Mesenchymal stem cell (in vitro differentiated cells and primary cell): ENCODE measurements around the gene TK2.

Experiments used
- DNase-seq: peaks from one replicate; pipeline ENCODE4 v3.0.0-alpha.2; 2013
- H2AFZ ChIP-seq: one replicate; pipeline ENCODE4 v1.6.1; 2013; ENCODE audit warnings: low read depth, mild to moderate bottlenecking, control low read depth, inconsistent platforms, low read length, moderate library complexity
- H2AK5ac ChIP-seq: 2 replicates; pipeline ENCODE4 v1.6.1; 2013; ENCODE audit warnings: low read length, moderate library complexity, mild to moderate bottlenecking, inconsistent platforms; ENCODE audit not compliant: severe bottlenecking
- H2BK120ac ChIP-seq: one replicate; pipeline ENCODE4 v1.6.1; 2013; ENCODE audit warnings: low read depth, mild to moderate bottlenecking, inconsistent platforms, low read length, moderate library complexity
- H2BK12ac ChIP-seq, 2 experiments: one replicate each; pipeline ENCODE4 v1.6.1; 2013; ENCODE audit warnings: inconsistent platforms in 2 of 2, low read length in 2 of 2, mild to moderate bottlenecking in 2 of 2, moderate library complexity in 2 of 2, control low read depth in 1 of 2
- H2BK15ac ChIP-seq: one replicate; pipeline ENCODE4 v1.6.1; 2013; ENCODE audit warnings: mild to moderate bottlenecking, low read depth, inconsistent platforms; ENCODE audit not compliant: poor library complexity, severe bottlenecking
- H2BK5ac ChIP-seq: 2 replicates; pipeline ENCODE4 v1.6.1; 2013; ENCODE audit warnings: low read depth, mild to moderate bottlenecking, low read length, control low read depth, inconsistent platforms; ENCODE audit not compliant: poor library complexity, severe bottlenecking
- H3K14ac ChIP-seq, 2 experiments: one replicate each; pipeline ENCODE4 v1.6.1; 2013; ENCODE audit warnings: inconsistent platforms in 2 of 2, low read length in 2 of 2, control low read depth in 1 of 2, mild to moderate bottlenecking in 1 of 2, moderate library complexity in 1 of 2
- H3K18ac ChIP-seq, 2 experiments: one replicate each; pipeline ENCODE4 v1.6.1; 2013; ENCODE audit warnings: inconsistent platforms in 2 of 2, low read length in 2 of 2, control low read depth in 1 of 2, low read depth in 1 of 2, mild to moderate bottlenecking in 1 of 2
- H3K23ac ChIP-seq, 2 experiments: one replicate each; pipeline ENCODE4 v1.6.1; 2013; ENCODE audit warnings: inconsistent platforms in 2 of 2, low read length in 2 of 2, mild to moderate bottlenecking in 2 of 2, moderate library complexity in 2 of 2, control low read depth in 1 of 2
- H3K27ac ChIP-seq: 2 replicates; pipeline ENCODE4 v1.5.1; 2013; ENCODE audit warnings: mild to moderate bottlenecking, moderate library complexity, low read length, control low read depth, inconsistent platforms; ENCODE audit not compliant: poor library complexity, severe bottlenecking
- H3K27me3 ChIP-seq, 2 experiments: 2 replicates each; pipeline versions ENCODE4 v1.6.1 to v1.7.0; 2013; ENCODE audit warnings: low read length in 2 of 2, mild to moderate bottlenecking in 2 of 2, moderate library complexity in 2 of 2, control low read depth in 1 of 2, inconsistent platforms in 1 of 2; ENCODE audit not compliant: control insufficient read depth in 1 of 2, insufficient read depth in 1 of 2
- H3K36me3 ChIP-seq, 2 experiments: 2 replicates each; pipeline versions ENCODE4 v1.6.1 to v1.7.0; 2013; ENCODE audit warnings: low read length in 2 of 2, control low read depth in 1 of 2, inconsistent platforms in 1 of 2, low read depth in 1 of 2, mild to moderate bottlenecking in 1 of 2; ENCODE audit not compliant: insufficient read depth in 2 of 2, control insufficient read depth in 1 of 2
- H3K4ac ChIP-seq, 2 experiments: one replicate each; pipeline ENCODE4 v1.6.1; 2013; ENCODE audit warnings: inconsistent platforms in 2 of 2, low read length in 2 of 2, mild to moderate bottlenecking in 2 of 2, moderate library complexity in 2 of 2, control low read depth in 1 of 2, low read depth in 1 of 2
- H3K4me1 ChIP-seq: 2 replicates; pipeline ENCODE4 v1.6.1; 2013; ENCODE audit warnings: low read depth, low read length, control low read depth; ENCODE audit not compliant: control insufficient read depth, insufficient read depth
- H3K4me2 ChIP-seq: 2 replicates; pipeline ENCODE4 v1.6.1; 2013; ENCODE audit warnings: low read length, mild to moderate bottlenecking, inconsistent platforms; ENCODE audit not compliant: poor library complexity, severe bottlenecking
- H3K4me3 ChIP-seq, 2 experiments: 2 replicates each; pipeline versions ENCODE4 v1.5.1 to v1.7.0; 2013; ENCODE audit warnings: low read length in 2 of 2, mild to moderate bottlenecking in 2 of 2, control low read depth in 1 of 2, low read depth in 1 of 2; ENCODE audit not compliant: insufficient read depth in 1 of 2
- H3K79me1 ChIP-seq: replicated peaks from 2 replicates; pipeline ENCODE4 v1.6.1; 2013; ENCODE audit warnings: mild to moderate bottlenecking, control low read depth, low read length, inconsistent platforms; ENCODE audit not compliant: poor library complexity, severe bottlenecking
- H3K9ac ChIP-seq: 2 replicates; pipeline ENCODE4 v1.7.0; 2013; ENCODE audit warnings: mild to moderate bottlenecking, low read length, moderate library complexity
- H3K9me3 ChIP-seq: 2 replicates; pipeline ENCODE4 v1.7.0; 2013; ENCODE audit warnings: mild to moderate bottlenecking, low read length; ENCODE audit not compliant: control insufficient read depth
- H4K8ac ChIP-seq: one replicate; pipeline ENCODE4 v1.6.1; 2013; ENCODE audit warnings: inconsistent platforms, mild to moderate bottlenecking, low read length, moderate library complexity
- H4K91ac ChIP-seq: one replicate; pipeline ENCODE4 v1.6.1; 2013; ENCODE audit warnings: mild to moderate bottlenecking, low read length, inconsistent platforms
- WGBS: methylation state at CpG from one replicate; pipeline ENCODE4 v1.1.7; 2013; ENCODE audit warnings: mixed read lengths; 5-methylcytosine and 5-hydroxymethylcytosine counted together

TK2 gene

DNA sequence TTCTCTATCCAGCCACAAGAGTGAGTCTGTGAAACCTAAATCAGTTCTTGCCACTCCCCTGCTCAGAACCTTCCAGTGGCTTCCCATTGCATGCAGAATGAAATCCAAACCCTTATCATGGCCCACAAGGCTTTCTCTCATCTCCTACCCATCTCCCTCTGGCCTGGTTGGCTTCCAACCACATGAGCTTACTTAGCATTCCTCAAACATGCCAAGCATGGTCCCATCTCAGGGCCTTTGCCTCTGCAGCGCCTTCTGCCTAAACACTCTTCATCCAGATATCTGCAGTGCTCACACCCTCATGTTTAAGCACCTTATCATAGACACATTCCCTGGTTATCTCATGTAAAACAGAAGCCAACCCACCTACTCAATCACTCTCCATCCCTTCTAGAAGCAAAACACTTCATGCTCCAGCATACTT lies 15.5 kb downstream of the TK2 start:
- peaks cover 17% of the 10 kb centered on the region for H3K79me1 ChIP-seq
- 96% methylated on average over 1 of the region's 1 CpG for WGBS
- H3K4ac ChIP-seq = no peak overlapping the region
- H3K4me3 ChIP-seq = no peak overlapping the region
- H2AK5ac ChIP-seq = no peak overlapping the region
- H3K27me3 ChIP-seq = no peaks in the 10 kb centered on the region
- no peak overlapping the region for H2BK12ac ChIP-seq
- DNase-seq = no peak
- H4K91ac ChIP-seq = no peak overlapping the region
- H2BK5ac ChIP-seq = no peak overlapping the region
- no peak overlapping the region for H3K4me2 ChIP-seq
- H2BK15ac ChIP-seq = no peak overlapping the region
- no peak overlapping the region for H2BK120ac ChIP-seq
- peaks cover 42 to 74% of the 10 kb centered on the region in 2 experiments for H3K36me3 ChIP-seq
- no peaks in the 10 kb centered on the region for H3K9me3 ChIP-seq
- no peak overlapping the region for H3K9ac ChIP-seq
- no peak overlapping the region for H3K23ac ChIP-seq
- H2AFZ ChIP-seq = no peak overlapping the region
- H4K8ac ChIP-seq = no peak overlapping the region
- H3K4me1 ChIP-seq = peaks cover 5% of the 10 kb centered on the region
- H3K27ac ChIP-seq = no peak overlapping the region
- H3K14ac ChIP-seq = no peak overlapping the region
- no peak overlapping the region for H3K18ac ChIP-seq

DNA sequence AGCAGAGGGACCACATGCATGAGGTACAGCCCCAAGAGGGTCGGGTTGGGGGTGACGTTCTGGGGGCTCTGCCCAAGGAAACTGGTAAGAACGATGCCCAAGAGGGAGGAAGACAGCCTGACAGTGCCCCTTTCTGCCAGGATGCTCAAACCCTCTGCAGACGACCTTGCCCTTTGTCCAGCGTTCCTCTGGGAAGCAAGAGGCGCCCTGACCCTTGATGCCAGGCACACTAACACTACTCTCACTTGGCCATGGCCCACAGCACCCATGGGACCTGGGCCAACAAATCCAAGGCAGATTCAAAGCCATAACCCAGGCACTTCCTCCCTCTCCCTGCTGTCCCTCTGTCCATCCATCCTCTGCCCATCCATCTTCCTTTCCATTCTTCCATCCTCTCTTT lies 20.4 kb downstream of the TK2 start:
- no peak overlapping the region for H3K4me2 ChIP-seq
- no peaks in the 10 kb centered on the region for H3K27me3 ChIP-seq
- no peak overlapping the region for H3K4me3 ChIP-seq

DNA sequence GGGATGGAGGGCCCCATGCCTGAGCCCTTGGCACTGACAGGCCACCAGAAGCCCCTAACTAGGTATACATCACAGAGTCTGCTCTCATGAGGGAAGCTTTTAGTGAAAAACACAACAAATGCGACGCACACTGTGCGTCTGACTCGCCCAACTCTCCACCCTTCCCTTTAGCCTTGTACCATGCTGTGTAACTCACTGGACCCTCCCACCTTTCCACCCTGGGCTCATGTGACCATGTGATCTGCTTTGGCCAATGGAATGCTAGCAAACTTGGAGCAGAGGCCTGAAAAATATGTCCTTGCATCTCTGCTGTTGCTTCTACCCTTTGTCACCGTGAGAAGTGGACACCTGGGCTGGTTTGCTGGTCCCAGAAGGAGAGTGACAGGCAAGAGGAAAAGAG lies 21.6 kb downstream of the TK2 start:
- Histone ChIP-seq H3K9ac (no peak overlapping the region), H2AFZ (no peak overlapping the region), H3K4me1 (peaks cover 6% of the 10 kb centered on the region), H2BK5ac (no peak overlapping the region), H3K27me3 (no peaks in the 10 kb centered on the region), H3K9me3 (no peaks in the 10 kb centered on the region), H3K23ac (no peak overlapping the region), H3K4me2 (no peak overlapping the region), H2AK5ac (no peak overlapping the region), H3K36me3 (peaks cover 61 to 83% of the 10 kb centered on the region in 2 experiments), H2BK12ac (no peak overlapping the region), H3K27ac (no peak overlapping the region), H2BK15ac (no peak overlapping the region), H4K91ac (no peak overlapping the region), H4K8ac (no peak overlapping the region), H3K4me3 (no peak overlapping the region), H3K4ac (no peak overlapping the region), H3K18ac (no peak overlapping the region), H3K79me1 (peaks cover 3% of the 10 kb centered on the region), H2BK120ac (no peak overlapping the region), H3K14ac (no peak overlapping the region)
- WGBS = 95% methylated on average over 5 of the region's 5 CpGs
- DNase-seq = no peak

More for the DNA sequence above, 20.4 kb downstream of the TK2 start:
- H3K14ac ChIP-seq = no peak overlapping the region
- no peak overlapping the region for H2BK12ac ChIP-seq
- peaks cover 5% of the 10 kb centered on the region for H3K79me1 ChIP-seq
- H4K91ac ChIP-seq = no peak overlapping the region
- H2BK5ac ChIP-seq = no peak overlapping the region
- H4K8ac ChIP-seq = no peak overlapping the region
- H3K27ac ChIP-seq = no peak overlapping the region
- no peak overlapping the region for H3K4ac ChIP-seq
- H2BK15ac ChIP-seq = no peak overlapping the region
- H2AK5ac ChIP-seq = no peak overlapping the region
- DNase-seq = no peak
- H3K36me3 ChIP-seq = peaks cover 59 to 80% of the 10 kb centered on the region in 2 experiments
- H3K9ac ChIP-seq = no peak overlapping the region
- WGBS = 95% methylated on average over 6 of the region's 6 CpGs
- no peak overlapping the region for H2AFZ ChIP-seq
- H3K9me3 ChIP-seq = no peaks in the 10 kb centered on the region
- H3K4me1 ChIP-seq = peaks cover 6% of the 10 kb centered on the region
- no peak overlapping the region for H3K18ac ChIP-seq
- no peak overlapping the region for H2BK120ac ChIP-seq
- H3K23ac ChIP-seq = no peak overlapping the region

DNA sequence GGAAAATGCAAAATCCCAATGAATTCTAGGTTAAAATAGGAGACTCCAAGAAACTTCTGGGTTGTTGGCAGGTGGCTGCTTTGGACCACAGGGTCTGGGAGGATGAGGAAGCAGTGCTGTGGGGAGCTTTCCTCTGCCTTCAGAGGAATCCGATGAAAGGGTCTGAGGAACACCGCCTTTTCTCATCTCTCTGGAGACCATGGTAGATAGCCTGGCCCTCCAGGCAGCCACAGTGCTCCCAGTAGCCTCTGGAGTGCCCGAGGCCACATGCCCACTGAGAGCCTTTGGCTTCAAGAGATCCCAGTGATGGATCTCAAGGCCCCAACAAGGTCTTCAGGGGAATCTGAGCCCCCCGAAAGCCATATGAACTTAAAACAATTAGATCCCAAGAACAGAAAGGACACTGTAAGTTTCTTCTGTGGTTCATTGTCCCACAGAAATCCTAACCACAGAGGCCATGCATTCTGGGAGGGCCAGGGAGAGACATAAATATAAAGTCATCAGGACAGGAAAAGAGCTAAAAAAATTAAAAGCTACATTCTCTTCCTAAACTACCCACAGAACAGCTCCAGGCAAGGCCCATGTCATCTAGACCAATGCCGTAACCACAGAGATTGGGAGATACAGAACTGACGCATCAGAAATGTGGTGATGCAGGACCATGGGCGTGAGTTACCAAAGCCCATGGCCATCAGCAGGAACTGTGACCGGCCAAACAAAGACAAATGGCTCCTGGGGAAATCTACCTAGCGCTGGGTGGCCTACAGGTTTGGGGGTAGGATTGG lies 24.3 kb downstream of the TK2 start:
- 97% methylated on average over 8 of the region's 9 CpGs for WGBS
- H3K4ac ChIP-seq = no peak overlapping the region
- peaks cover 67 to 74% of the 10 kb centered on the region in 2 experiments for H3K36me3 ChIP-seq
- H2BK5ac ChIP-seq = no peak overlapping the region
- no peak overlapping the region for H3K4me3 ChIP-seq
- no peak overlapping the region for H3K4me2 ChIP-seq
- H4K91ac ChIP-seq = no peak overlapping the region
- H3K18ac ChIP-seq = no peak overlapping the region
- H3K14ac ChIP-seq = no peak overlapping the region
- H3K79me1 ChIP-seq = peaks cover 5% of the 10 kb centered on the region
- H3K4me1 ChIP-seq = peaks cover 24% of the 10 kb centered on the region
- H3K23ac ChIP-seq = no peak overlapping the region
- no peaks in the 10 kb centered on the region for H3K9me3 ChIP-seq
- H3K9ac ChIP-seq = no peak overlapping the region
- no peak overlapping the region for H2BK120ac ChIP-seq
- H3K27me3 ChIP-seq = no peaks in the 10 kb centered on the region
- no peak overlapping the region for H4K8ac ChIP-seq
- no peak overlapping the region for H2BK15ac ChIP-seq
- peak; percentile 37 for DNase-seq
- peak overlapping the region; percentile 55 for H2AK5ac ChIP-seq
- no peak overlapping the region for H2BK12ac ChIP-seq
- H2AFZ ChIP-seq = no peak overlapping the region
- no peak overlapping the region for H3K27ac ChIP-seq
